HG03159 (cell line): ENCODE results near the gene MYH14.

Source experiments
- ATAC-seq: cut with Tn5 transposase; IDR thresholded peaks from one replicate; pipeline ENCODE4 v1.9.1; 2021; ENCODE audit warnings: mild to moderate bottlenecking, moderate library complexity; ENCODE audit not compliant: unreplicated experiment

MYH14 gene

GRCh38 chr19:50255115-50255514 lies 51.7 kb downstream of the MYH14 start:
- ATAC-seq: no peak

DNA sequence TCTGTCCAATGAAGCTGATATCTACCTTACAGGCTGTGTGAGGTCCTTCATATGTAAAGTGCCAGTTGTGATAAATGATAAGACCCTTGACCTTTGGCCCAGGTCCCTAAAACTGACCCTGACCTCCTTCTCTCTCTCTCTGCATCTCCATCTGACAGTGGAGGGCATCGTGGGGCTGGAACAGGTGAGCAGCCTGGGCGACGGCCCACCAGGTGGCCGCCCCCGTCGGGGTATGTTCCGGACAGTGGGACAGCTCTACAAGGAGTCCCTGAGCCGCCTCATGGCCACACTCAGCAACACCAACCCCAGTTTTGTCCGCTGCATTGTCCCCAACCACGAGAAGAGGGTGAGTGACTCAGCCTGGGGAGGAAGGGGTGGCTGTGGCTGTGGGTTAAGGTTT lies 53.7 kb downstream of the MYH14 start:
- no peak for ATAC-seq

GRCh38 chr19:50258918-50259372 lies 55.5 kb downstream of the MYH14 start:
- no peak for ATAC-seq

GRCh38 chr19:50261446-50261970 lies 58.1 kb downstream of the MYH14 start:
- no peak for ATAC-seq

DNA sequence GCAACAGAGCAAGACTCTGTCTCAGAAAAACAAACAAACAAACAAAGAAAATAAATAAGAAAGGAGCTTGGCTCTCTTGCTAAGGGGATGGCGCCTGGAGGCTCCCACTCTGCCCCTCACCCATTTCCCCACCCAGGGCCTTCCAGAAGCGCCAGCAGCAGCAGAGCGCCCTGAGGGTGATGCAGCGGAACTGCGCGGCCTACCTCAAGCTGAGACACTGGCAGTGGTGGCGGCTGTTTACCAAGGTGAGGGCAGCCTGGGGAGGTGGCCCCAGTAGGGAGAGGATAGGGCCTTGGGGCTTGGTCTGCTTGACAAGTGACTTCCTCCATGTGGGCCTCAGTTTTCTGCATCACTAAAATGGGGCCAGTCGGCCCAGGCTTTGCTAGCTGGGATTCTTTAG lies 59.8 kb downstream of the MYH14 start:
- ATAC-seq: no peak

GRCh38 chr19:50264483-50265186 lies 61.2 kb downstream of the MYH14 start:
- ATAC-seq: no peak

- ATAC-seq: no peak
Observed at GRCh38 chr19:50266041-50266440, 62.6 kb downstream of the MYH14 start.

DNA sequence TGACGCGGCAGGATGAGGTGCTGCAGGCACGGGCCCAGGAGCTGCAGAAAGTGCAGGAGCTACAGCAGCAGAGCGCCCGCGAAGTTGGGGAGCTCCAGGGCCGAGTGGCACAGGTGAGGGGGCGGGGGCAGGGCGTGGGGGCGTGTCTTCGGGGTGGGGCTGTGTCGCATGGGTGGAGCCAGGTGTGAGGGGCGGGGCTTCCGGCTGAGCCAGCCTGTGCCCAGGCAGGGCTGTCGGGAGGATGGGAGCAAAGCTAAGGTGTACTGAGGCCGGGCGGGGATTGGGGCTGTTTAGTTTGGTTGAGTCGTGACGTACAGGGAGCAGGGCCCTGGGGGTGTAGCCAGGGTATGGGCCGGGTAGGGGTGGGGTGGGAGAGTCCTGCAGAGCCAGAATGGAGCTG lies 63.5 kb downstream of the MYH14 start:
- ATAC-seq: no peak

DNA sequence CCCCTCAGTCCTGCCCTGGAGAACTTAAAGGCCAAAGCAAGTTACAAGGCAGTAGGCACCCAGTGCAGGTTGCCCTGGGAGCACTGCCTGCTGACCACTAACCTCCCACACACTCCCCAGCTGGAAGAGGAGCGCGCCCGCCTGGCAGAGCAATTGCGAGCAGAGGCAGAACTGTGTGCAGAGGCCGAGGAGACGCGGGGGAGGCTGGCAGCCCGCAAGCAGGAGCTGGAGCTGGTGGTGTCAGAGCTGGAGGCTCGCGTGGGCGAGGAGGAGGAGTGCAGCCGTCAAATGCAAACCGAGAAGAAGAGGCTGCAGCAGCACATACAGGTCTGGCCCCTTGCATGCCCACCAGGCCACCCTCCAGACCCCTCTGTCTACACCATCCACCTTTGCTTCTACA lies 64.6 kb downstream of the MYH14 start:
- ATAC-seq: no peak

DNA sequence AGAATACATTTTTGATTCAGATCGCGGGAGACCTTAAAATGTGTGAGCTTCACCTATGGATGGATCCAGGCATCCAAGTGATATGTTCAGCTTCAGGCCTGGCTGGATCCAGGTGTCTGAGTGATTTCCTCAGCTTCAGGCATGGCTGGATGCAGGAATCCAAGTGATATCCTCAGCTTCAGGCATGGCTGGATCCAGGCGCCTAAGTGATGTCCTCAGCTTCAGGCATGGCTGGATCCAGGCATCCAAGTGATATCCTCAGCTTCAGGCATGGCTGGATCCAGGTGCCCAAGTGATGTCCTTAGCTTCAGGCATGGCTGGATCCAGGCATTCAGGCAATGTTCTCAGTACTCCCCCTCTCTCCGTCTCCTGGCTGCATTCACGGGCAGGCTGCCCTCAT lies 65.1 kb downstream of the MYH14 start:
- no peak for ATAC-seq

DNA sequence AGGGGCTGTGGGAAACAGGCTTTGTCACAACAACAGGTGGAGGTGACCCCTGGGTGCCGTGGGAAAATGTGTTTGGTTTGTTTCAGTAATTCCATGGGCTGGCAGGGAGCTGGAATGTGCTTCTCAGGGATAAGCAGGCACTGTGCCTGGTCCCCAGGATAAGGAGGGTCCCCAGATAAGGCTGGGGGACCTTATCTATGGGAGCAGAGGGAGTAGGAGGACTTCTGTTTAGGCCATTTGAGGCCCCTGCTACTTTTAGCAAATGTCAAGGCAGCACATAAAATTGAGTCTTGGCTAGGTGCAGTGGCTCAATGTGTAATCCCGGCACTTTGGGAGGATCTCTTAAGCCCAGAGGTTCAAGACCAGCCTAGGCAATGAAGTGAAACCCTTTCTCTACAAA lies 66.2 kb downstream of the MYH14 start:
- no peak for ATAC-seq

DNA sequence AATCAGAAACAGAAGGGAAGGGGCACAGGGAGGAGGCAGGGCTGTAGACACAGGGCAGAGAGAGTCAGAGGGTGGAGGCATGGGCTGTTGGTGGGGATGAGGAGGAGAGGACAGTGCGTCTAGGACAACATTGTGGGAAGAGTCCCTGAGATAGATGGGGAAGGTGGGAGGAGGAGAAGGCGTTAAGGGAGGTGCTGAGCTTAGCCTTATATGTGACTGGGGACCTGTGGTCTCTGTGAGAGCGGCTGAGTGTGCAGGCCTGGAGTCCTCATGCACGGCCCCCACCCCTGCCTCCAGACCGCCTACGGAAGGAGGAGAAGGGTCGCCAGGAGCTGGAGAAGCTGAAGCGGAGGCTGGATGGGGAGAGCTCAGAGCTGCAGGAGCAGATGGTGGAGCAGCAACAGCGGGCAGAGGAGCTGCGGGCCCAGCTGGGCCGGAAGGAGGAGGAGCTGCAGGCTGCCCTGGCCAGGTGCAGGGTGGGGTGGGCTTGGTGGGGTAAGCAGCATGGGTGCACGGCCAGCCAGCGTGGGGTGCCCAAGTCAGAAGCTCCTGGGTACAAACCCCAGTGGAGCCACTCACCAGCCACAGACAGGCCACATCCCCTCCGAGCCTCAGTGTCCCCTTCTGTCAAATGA lies 69.0 kb downstream of the MYH14 start:
- no peak for ATAC-seq

DNA sequence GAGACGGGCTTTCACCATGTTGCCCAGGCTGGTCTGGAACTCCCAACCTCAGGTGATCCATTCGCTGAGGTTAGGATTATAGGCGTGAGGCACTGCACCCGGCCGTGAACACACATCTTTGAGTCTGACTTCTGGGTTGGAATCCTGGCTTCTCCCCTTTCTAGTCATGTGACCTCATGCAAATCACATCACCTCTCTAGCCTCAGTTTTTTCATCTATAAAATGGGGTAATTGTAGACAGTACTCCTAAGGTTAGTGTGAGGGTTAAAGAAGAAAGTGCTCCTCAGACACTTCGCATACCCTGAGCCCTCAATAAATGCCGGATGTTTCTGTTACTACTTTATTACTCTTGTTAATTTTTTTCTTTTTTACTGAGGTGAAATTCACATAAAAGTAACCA lies 70.4 kb downstream of the MYH14 start:
- no peak for ATAC-seq

- no peak for ATAC-seq
Observed at GRCh38 chr19:50275577-50276368, 72.4 kb downstream of the MYH14 start.

- no peak for ATAC-seq
Observed at GRCh38 chr19:50276370-50277063, 73.1 kb downstream of the MYH14 start.

GRCh38 chr19:50277966-50278580 lies 74.7 kb downstream of the MYH14 start:
- no peak for ATAC-seq

DNA sequence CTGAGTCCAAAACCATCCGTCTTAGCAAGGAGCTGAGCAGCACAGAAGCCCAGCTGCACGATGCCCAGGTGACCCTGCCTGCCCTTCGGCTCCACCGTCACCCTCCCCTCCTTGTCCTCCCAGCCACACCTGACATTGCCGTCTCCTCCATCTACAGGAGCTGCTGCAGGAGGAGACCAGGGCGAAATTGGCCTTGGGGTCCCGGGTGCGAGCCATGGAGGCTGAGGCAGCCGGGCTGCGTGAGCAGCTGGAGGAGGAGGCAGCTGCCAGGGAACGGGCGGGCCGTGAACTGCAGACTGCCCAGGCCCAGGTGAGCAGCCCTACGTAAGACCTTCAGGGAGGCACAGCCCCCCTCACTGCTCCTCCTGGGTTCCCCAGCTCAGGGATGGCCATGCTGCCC lies 76.7 kb downstream of the MYH14 start:
- ATAC-seq: no peak

GRCh38 chr19:50280983-50281382 lies 77.6 kb downstream of the MYH14 start:
- ATAC-seq: no peak

DNA sequence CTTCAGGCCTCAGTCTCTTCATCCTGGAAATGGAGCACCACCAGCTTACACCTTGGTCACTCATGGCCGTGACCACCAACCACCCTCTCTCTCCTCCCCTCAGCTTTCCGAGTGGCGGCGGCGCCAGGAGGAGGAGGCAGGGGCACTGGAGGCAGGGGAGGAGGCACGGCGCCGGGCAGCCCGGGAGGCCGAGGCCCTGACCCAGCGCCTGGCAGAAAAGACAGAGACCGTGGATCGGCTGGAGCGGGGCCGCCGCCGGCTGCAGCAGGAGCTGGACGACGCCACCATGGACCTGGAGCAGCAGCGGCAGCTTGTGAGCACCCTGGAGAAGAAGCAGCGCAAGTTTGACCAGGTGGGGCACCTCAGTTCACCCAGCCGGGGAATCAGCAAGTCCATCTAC lies 78.1 kb downstream of the MYH14 start:
- ATAC-seq: no peak

- no peak for ATAC-seq
Observed at GRCh38 chr19:50285833-50286232, 82.4 kb downstream of the MYH14 start.

DNA sequence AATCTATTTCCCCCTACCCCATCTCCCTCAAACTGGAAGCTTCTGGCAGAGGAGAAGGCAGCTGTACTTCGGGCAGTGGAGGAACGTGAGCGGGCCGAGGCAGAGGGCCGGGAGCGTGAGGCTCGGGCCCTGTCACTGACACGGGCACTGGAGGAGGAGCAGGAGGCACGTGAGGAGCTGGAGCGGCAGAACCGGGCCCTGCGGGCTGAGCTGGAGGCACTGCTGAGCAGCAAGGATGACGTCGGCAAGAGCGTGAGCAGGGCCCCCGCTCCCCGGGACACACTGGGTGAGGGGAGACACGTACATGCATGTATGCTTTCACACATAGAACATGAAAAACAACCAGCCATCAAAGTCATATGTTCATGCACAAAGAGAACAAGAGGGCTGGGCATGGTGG lies 83.0 kb downstream of the MYH14 start:
- no peak for ATAC-seq
